ENCODE data around the gene PHF20. TPM values are rescaled to one million over a fixed set of nuclear protein-coding genes. Genes with fewer than 3 reads are reported as not detected.
"Not testable (repeated sequence)": the region's sequence is repeated elsewhere in the genome, so short reads cannot be mapped to it uniquely, and the experiment has no call there.

Gene PHF20
- total and polyA plus RNA-seq, 2 of the 13 experiments (the other 11 are each of a cell fraction or from before 2014, with no cell fraction given), result 22.8 to 34.1 TPM

DNA sequence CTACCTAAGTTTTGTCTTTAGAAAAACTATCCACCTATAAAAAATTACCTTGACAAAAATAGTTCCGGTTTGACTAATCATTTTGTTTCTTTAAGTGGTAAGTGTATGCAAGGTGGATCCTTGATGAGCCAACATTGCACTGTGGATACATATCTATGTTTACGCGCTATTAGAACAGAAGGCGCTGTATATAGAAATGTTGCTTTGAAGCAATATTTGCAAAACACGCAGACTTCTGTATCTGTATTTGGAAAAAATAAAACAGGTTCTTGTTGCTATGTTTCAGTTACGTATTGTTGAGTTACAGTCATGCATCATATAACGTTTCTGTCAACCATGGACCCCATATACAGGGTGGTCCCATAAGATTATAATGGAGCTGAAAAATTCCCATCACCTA lies 178.3 kb downstream of the PHF20 start:
- ChIA-PET CTCF (ENCODE audit: low intra/inter-chr PET ratio, low total read pairs) (no interaction called here), POLR2A (no interaction called here)
- Histone ChIP-seq H3K36me3 (replicated peaks in 1 of 2; ENCODE audit: control insufficient read depth in 1 of 2, insufficient read depth in 2 of 2, low read length in 2 of 2) (peaks cover 8 to 12% of the 10 kb centered on the region in 2 experiments), H3K27me3 (ENCODE audit: control insufficient read depth in 1 of 2, insufficient read depth in 2 of 2, low read length in 2 of 2) (no peaks in the 10 kb centered on the region; a peak in 1 of 5 replicates), H3K4me1 (ENCODE audit: insufficient read depth, low read length) (peaks cover 21% of the 10 kb centered on the region), H3K4me3 (replicated peaks in 1 of 3; ENCODE audit: insufficient read depth in 1 of 3, low read depth in 2 of 3, low read length in 3 of 3) (no peak overlapping the region), H3K27ac (ENCODE audit: extremely low read length, insufficient read depth, low read length) (no peak overlapping the region), H4K20me1 (ENCODE audit: insufficient read depth, low read length) (peaks cover 5% of the 10 kb centered on the region; the same call in 1 of the 2 replicates), H3K9me3 (ENCODE audit: low read length) (no peaks in the 10 kb centered on the region), H2AFZ (ENCODE audit: low read length) (no peak overlapping the region), H3K79me2 (ENCODE audit: insufficient read depth, low read length) (peaks cover 18% of the 10 kb centered on the region), H3K9ac (ENCODE audit: insufficient read depth, low read depth, low read length) (no peak overlapping the region), H3K4me2 (ENCODE audit: low read depth, low read length) (no peak overlapping the region)
- no peak for DNase-seq (ENCODE audit: low spot score)
- in situ Hi-C loops (cut with HindIII; ENCODE audit: extremely low pct_ligation_motif_present, low pct_unique_long_range_greater_than_20kb), result no loop called here
- ATAC-seq, result no peak
- BruUV-seq (replicated peaks), result no TSS peak
- TF ChIP-seq ZBTB2 (CRISPR knock-in tag; IDR thresholded peaks at IDR 0.05; ENCODE audit: low read depth) (no peak), MAF1 (CRISPR knock-in tag; IDR thresholded peaks at IDR 0.05; ENCODE audit: borderline replicate concordance) (no peak), SP5 (CRISPR knock-in tag; IDR thresholded peaks at IDR 0.05; ENCODE audit: borderline replicate concordance, low read depth) (no peak), ZNF34 (CRISPR knock-in tag; IDR thresholded peaks at IDR 0.05; ENCODE audit: borderline replicate concordance) (no peak), ZNF75D (CRISPR knock-in tag; IDR thresholded peaks at IDR 0.05; ENCODE audit: borderline replicate concordance) (no peak)
- 97% methylated on average over 7 of the region's 7 CpGs for WGBS (ENCODE audit: low lambda C conversion rate)
- intact Hi-C loops (cut with micrococcal nuclease; ENCODE audit: unreplicated experiment), result no loop called here
- no peak for FAIRE-seq

DNA sequence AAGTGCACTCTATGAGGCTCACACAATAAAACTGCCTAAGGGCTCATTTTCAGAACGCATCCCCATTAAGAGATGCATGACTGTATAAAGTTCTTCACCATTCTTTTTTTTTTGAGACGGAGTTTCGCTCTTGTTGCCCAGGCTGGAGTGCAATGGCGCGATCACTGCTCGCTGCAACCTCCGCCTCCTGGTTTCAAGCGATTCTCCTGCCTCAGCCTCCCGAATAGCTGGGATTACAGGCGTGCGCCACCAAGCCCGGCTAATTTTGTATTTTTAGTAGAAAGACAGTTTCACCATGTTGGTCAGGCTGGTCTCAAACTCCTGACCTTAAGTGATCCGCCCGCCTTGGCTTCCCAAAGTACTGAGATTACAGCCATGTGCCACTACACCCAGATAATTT lies 180.3 kb downstream of the PHF20 start:
- peak overlapping the region; percentile 87 for H3K4me2 ChIP-seq (ENCODE audit: low read depth, low read length)
- ATAC-seq; DNase-seq (ENCODE audit: low spot score); in situ Hi-C loops (cut with HindIII; ENCODE audit: extremely low pct_ligation_motif_present, low pct_unique_long_range_greater_than_20kb); H3K9me3 ChIP-seq (ENCODE audit: low read length); H3K27ac ChIP-seq (ENCODE audit: extremely low read length, insufficient read depth, low read length); BruUV-seq (replicated peaks); H2AFZ ChIP-seq (ENCODE audit: low read length); H3K36me3 ChIP-seq (replicated peaks in 1 of 2; ENCODE audit: control insufficient read depth in 1 of 2, insufficient read depth in 2 of 2, low read length in 2 of 2); H4K20me1 ChIP-seq (ENCODE audit: insufficient read depth, low read length); FAIRE-seq; intact Hi-C loops (cut with micrococcal nuclease; ENCODE audit: unreplicated experiment); H3K27me3 ChIP-seq (ENCODE audit: control insufficient read depth in 1 of 2, insufficient read depth in 2 of 2, low read length in 2 of 2): not testable (repeated sequence)
- ChIA-PET POLR2A (interaction anchor here (2.4 to 4.3 kb wide), 3 partner anchors 41 to 412 kb away, joined by 6 to 72 read pairs (median 14); partner anchors contain the start of gene RBM39), CTCF (ENCODE audit: low intra/inter-chr PET ratio, low total read pairs) (interaction anchor here (1.0 kb wide), 1 partner anchor 19 kb away, joined by 5 read pairs; no protein-coding TSS in a partner anchor)
- peaks cover 18% of the 10 kb centered on the region for H3K79me2 ChIP-seq (ENCODE audit: insufficient read depth, low read length)
- peaks cover 30% of the 10 kb centered on the region for H3K4me1 ChIP-seq (ENCODE audit: insufficient read depth, low read length)
- WGBS (ENCODE audit: low lambda C conversion rate), result 96% methylated on average over 14 of the region's 14 CpGs
- H3K9ac ChIP-seq (ENCODE audit: insufficient read depth, low read depth, low read length), result peak overlapping the region; percentile 99; the same call in 1 of the 2 replicates
- H3K4me3 ChIP-seq (replicated peaks in 1 of 3; ENCODE audit: insufficient read depth in 1 of 3, low read depth in 2 of 3, low read length in 3 of 3), result peak overlapping the region in 2 of 3 experiments; percentile 86 to 99; a peak in 3 of 6 replicates
- TF ChIP-seq KLF16 (CRISPR knock-in tag; IDR thresholded peaks at IDR 0.05) (0 out of 4 replicates have a peak, but pooled peaks of 1 of the 2 experiments have one; percentile 3), ZNF781 (CRISPR knock-in tag; IDR thresholded peaks at IDR 0.05; ENCODE audit: borderline replicate concordance, not compliant biosample characterization) (peak; percentile 30), POLR2G (IDR thresholded peaks at IDR 0.05; ENCODE audit: low read depth, low read length) (0 out of 2 replicates have a peak, but pooled peaks have one; percentile 16), MEF2D (CRISPR knock-in tag; IDR thresholded peaks at IDR 0.05) (0 out of 2 replicates have a peak, but pooled peaks have one; percentile 29), ZNF883 (CRISPR knock-in tag; IDR thresholded peaks at IDR 0.05; ENCODE audit: not compliant biosample characterization) (peak; percentile 64), KAT7 (CRISPR knock-in tag; IDR thresholded peaks at IDR 0.05; ENCODE audit: borderline replicate concordance) (0 out of 2 replicates have a peak, but pooled peaks have one; percentile 53), ZMYM3 (CRISPR knock-in tag; IDR thresholded peaks at IDR 0.05) (peak; percentile 38; the same call in 1 of the 2 replicates), ARNT2 (CRISPR knock-in tag; IDR thresholded peaks at IDR 0.05; ENCODE audit: low read depth) (peak; percentile 15; the same call in 1 of the 2 replicates), KMT2A (CRISPR knock-in tag; IDR thresholded peaks at IDR 0.05) (0 out of 2 replicates have a peak, but pooled peaks have one; percentile 28), SSRP1 (CRISPR knock-in tag; IDR thresholded peaks at IDR 0.05) (peak; percentile 31; the same call in 1 of the 2 replicates), SP4 (CRISPR knock-in tag; IDR thresholded peaks at IDR 0.05) (peak; percentile 28; the same call in 1 of the 2 replicates)
